MCF 10A (cell line): ENCODE data around the gene TBCC. TPM values are rescaled to one million over a fixed set of nuclear protein-coding genes. Genes with fewer than 3 reads are reported as not detected.
"Not testable (repeated sequence)": the region's sequence is repeated elsewhere in the genome, so short reads cannot be mapped to it uniquely, and the experiment has no call there.

ENCODE experiments used
- BruUV-seq: library from RNA; stranded (reverse); fragments of 400-500 nt; replicated peaks from 2 replicates; lab custom pipeline; 2021; lab: Mats Ljungman, UMichigan
- CTCF ChIA-PET: fragments of 300-600 bp; sonication (Branson Sonifier 250); formaldehyde crosslinking; extraction: SDS; loops from one replicate; lab custom pipeline; 2021; ENCODE audit warnings: antibody characterized with exemption, inconsistent platforms; lab: Yijun Ruan, JAX
- POLR2A ChIA-PET: fragments of 300-600, 350-650 bp; sonication (Branson Sonifier 250); formaldehyde crosslinking; extraction: SDS; loops from one replicate; lab custom pipeline; 2020; ENCODE audit warnings: antibody characterized with exemption, inconsistent platforms; lab: Yijun Ruan, JAX
- DNase-seq: peaks from one replicate; pipeline ENCODE4 v3.0.0-alpha.2; 2018; ENCODE audit not compliant: unreplicated experiment
- H3K27ac Mint-ChIP-seq: one replicate; pipeline ENCODE4 v1.8.0; 2022; ENCODE audit warnings: mild to moderate bottlenecking, low read depth, mixed read lengths; ENCODE audit not compliant: unreplicated experiment
- H3K27me3 Mint-ChIP-seq: one replicate; pipeline ENCODE4 v1.8.0; 2022; ENCODE audit warnings: mixed read lengths; ENCODE audit not compliant: insufficient read depth, unreplicated experiment
- H3K36me3 Mint-ChIP-seq: one replicate; pipeline ENCODE4 v1.8.0; 2022; ENCODE audit warnings: mild to moderate bottlenecking, moderate library complexity, mixed read lengths; ENCODE audit not compliant: insufficient read depth, unreplicated experiment
- H3K4me1 Mint-ChIP-seq: one replicate; pipeline ENCODE4 v1.8.0; 2022; ENCODE audit warnings: mixed read lengths; ENCODE audit not compliant: insufficient read depth, unreplicated experiment
- H3K4me3 Mint-ChIP-seq: one replicate; pipeline ENCODE4 v1.8.0; 2022; ENCODE audit warnings: mild to moderate bottlenecking, moderate library complexity, mixed read lengths; ENCODE audit not compliant: unreplicated experiment
- H3K9me3 Mint-ChIP-seq: one replicate; pipeline ENCODE4 v1.8.0; 2022; ENCODE audit warnings: mixed read lengths; ENCODE audit not compliant: unreplicated experiment
- CTCF ChIP-seq: fragments of 200-600 bp; IDR thresholded peaks from one replicate; pipeline ENCODE4 v1.8.0; 2022; ENCODE audit warnings: antibody characterized with exemption, mild to moderate bottlenecking; ENCODE audit not compliant: unreplicated experiment
- intact Hi-C: fragments of 100-400 bp; cut with micrococcal nuclease; formaldehyde crosslinking; loops from 2 replicates; pipeline ENCODE4 v1.14.1; 2022
- total RNA-seq: library from RNA; stranded (reverse); gene quantifications from 2 replicates; pipeline ENCODE4 v1.2.3, GENCODE V29; 2022

The TBCC gene
- total RNA-seq, 1 experiment from 2014 or later = 13.7 TPM

GRCh38 chr6:42779521-42779920 lies 33.6 kb upstream of the TBCC start:
- no peak for DNase-seq
- Mint-ChIP-seq H3K27ac (no peak overlapping the region), H3K27me3 (no peaks in the 10 kb centered on the region), H3K36me3 (peaks cover 20% of the 10 kb centered on the region), H3K9me3 (no peaks in the 10 kb centered on the region), H3K4me3 (no peak overlapping the region), H3K4me1 (peaks cover 15% of the 10 kb centered on the region)
- CTCF ChIA-PET = interaction anchor here (0.6 to 0.9 kb wide), 2 partner anchors 10 to 17 kb away, joined by 3 to 4 read pairs; no protein-coding TSS in a partner anchor
- no TSS peak for BruUV-seq
- intact Hi-C loops = no loop called here
- POLR2A ChIA-PET = interaction anchor here (2.0 to 15.3 kb wide), 3 partner anchors 14 to 215 kb away, joined by 4 to 328 read pairs (median 21); partner anchors contain the start of genes TBCC and UBR2
- no peak for TF ChIP-seq CTCF

GRCh38 chr6:42778122-42778521 lies 32.2 kb upstream of the TBCC start:
- H3K4me3 Mint-ChIP-seq = no peak overlapping the region
- no peak overlapping the region for H3K27ac Mint-ChIP-seq
- peaks cover 7% of the 10 kb centered on the region for H3K36me3 Mint-ChIP-seq
- ChIA-PET CTCF (no interaction called here), POLR2A (interaction anchor here (15.3 kb wide), 1 partner anchor 30 kb away, joined by 328 read pairs; the partner anchor contains the start of gene TBCC)
- no peaks in the 10 kb centered on the region for H3K9me3 Mint-ChIP-seq
- DNase-seq = no peak
- no TSS peak for BruUV-seq
- no peaks in the 10 kb centered on the region for H3K27me3 Mint-ChIP-seq
- intact Hi-C loops = no loop called here
- TF ChIP-seq CTCF = no peak
- H3K4me1 Mint-ChIP-seq = peaks cover 20% of the 10 kb centered on the region

GRCh38 chr6:42777126-42777822 lies 31.4 kb upstream of the TBCC start:
- no TSS peak for BruUV-seq
- POLR2A ChIA-PET = interaction anchor here (15.3 kb wide), 1 partner anchor 29 kb away, joined by 328 read pairs; the partner anchor contains the start of gene TBCC
- Mint-ChIP-seq H3K36me3 (peaks cover under 1% of the 10 kb centered on the region), H3K4me3 (no peak overlapping the region), H3K27me3 (no peaks in the 10 kb centered on the region), H3K27ac (no peak overlapping the region), H3K4me1 (peaks cover 20% of the 10 kb centered on the region), H3K9me3 (no peaks in the 10 kb centered on the region)
- intact Hi-C loops = no loop called here
- TF ChIP-seq CTCF = no peak
- DNase-seq = no peak
- CTCF ChIA-PET = no interaction called here

- not testable (repeated sequence) for BruUV-seq, H3K36me3 Mint-ChIP-seq
Observed at GRCh38 chr6:42774821-42775487, 29.1 kb upstream of the TBCC start.

More at GRCh38 chr6:42774821-42775487, 29.1 kb upstream of the TBCC start:
- H3K9me3 Mint-ChIP-seq, intact Hi-C loops, H3K4me3 Mint-ChIP-seq, CTCF ChIA-PET, H3K27ac Mint-ChIP-seq, H3K27me3 Mint-ChIP-seq, DNase-seq: not testable (repeated sequence)
- POLR2A ChIA-PET = interaction anchor here (15.3 kb wide), 1 partner anchor 27 kb away, joined by 328 read pairs; the partner anchor contains the start of gene TBCC
- peaks cover 20% of the 10 kb centered on the region for H3K4me1 Mint-ChIP-seq
